HG03354 (cell line): ENCODE results near the gene TM9SF3.
"Not testable (repeated sequence)": the region's sequence is repeated elsewhere in the genome, so short reads cannot be mapped to it uniquely, and the experiment has no call there.

Experiments used
- ATAC-seq: cut with Tn5 transposase; IDR thresholded peaks from one replicate; pipeline ENCODE4 v1.9.1; 2021; ENCODE audit warnings: mild to moderate bottlenecking; ENCODE audit not compliant: unreplicated experiment, poor library complexity, severe bottlenecking

TM9SF3 gene

DNA sequence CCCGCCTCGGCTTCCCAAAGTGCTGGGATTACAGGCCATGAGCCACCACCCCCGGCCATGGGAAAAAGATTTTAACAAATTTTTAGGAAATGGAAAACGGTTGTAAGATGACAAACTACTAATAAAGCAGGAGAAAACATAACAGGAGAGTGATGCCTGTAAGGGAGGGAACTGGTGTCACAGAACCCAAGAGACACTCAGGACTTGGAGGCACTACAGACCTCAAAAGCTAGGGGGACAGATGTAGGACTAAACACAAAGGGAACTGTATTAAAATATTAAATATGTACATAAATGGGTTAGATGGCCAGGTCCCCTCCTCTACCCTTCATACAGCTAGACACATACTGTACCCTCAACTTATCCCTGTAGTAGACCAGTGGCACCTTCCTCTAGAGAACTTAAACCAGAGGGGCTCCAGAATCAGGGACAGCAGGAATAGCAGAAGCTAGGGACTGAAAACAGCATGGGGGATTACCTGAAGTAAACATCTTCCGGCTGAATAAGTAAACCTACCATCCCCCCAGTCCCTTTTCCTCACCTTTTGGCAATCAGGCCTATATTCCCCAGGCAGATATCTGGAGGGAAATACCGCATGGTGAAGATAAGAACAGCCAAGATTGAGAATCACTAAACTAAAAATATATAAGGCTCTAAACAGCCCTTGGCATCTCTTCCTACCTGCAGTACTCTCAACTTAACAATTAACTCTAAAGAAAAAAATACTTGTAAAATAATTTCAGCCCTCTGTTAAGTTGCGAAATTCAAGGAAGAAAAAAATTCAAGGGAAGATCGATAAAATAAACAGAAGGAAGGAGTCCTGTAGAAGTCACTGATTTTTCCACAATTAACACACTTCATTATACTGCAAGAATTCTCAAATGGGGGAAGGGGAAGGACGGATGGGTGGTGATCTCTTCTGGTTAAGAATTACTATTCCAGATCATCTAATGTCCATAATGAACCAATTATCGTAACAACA is 15.5 kb downstream of the TM9SF3 start:
- no peak for ATAC-seq

DNA sequence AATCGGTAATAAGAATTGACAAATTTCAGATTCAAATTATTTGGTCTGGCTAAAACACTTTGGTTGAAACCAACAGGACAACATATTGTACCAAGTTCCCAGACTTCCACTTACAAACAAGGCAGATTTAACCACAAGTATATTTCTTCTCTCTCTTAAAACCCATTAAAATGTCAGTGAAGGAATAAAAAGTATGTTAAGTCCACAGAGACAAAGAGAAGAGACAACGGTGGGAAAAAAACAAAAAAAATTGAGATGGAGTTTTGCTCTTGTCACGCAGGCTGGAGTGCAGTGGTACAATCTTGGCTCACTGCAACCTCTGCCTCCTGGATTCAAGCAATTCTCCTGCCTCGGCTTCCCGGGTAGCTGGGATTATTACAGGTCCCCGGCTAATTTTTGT is 16.3 kb downstream of the TM9SF3 start:
- no peak for ATAC-seq

DNA sequence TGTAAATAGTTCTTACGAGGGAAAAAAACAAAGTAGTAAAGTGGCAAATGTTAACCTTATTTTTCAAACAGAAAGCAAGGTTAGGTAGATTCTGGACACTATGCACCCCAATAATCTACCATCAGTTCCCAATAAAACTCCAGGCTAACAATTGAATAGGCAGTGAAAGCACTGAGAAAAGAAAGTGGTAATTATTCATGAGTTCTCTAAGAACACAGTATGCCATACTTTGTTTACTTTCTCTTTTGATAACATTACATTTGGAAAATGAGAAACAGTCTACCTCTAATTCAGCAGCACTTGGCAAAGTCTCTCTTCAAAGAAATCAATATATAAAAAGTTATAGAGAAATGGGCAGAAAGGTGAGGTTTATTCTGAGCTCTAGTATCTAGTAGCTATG is 18.4 kb downstream of the TM9SF3 start:
- no peak for ATAC-seq

DNA sequence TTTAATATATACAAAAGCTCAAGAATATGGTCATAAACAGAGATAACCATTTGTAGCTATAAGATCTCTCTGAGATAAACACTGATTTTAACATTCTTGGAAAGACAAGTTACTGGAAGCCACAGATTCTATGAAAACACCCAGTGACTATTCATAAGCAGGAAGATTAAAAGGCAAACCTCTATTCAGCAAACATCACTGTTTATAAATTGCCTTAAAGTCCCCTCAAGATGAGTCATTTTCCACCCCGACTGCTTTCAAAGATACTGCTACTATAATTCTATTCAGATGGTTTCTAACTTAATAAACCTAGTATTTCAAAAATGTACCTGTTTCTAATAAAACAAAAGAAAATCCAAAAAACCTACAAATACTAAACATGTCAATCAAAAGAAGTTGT is 21.0 kb downstream of the TM9SF3 start:
- ATAC-seq, result no peak

DNA sequence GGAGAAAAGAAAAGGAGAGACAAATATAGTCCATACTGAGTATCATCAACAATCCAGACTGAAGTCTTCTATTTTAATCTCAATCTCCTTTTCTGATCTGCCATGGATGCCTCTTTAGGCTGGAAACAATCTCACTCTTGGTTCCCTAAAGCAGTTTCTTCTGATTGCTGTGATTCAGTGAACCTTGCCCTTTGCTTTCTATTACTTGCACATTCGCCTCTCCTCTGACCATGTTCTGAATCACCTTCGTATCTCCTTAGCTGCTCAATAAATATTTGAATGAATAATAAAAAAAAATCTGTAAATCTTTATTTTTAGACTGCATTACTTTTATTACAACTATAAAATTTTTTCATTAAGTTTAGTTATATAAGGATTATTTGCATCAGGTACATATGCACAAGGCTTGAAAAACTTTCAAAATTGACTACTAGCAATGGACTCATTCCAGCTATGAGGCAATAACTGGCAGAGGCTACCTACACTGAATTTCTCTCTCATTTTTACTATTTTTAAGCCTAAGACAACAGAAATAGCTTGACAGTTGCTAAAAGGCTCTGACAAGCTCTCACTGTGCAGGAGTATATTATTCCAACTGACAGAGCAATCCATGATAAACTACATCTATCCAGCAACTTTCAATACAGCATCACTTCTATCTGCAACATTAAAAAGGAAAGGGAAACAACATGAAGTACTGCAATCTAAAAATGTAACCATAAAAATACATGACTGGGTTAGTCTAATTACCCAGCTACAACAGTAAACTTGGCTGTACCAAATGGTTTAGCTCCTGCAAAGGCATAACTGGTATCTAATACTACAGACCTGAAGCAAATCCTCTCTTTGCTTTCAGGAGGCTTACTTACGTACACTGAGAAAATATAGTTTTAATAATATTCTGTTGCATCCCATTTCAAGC is 25.6 kb downstream of the TM9SF3 start:
- no peak for ATAC-seq

DNA sequence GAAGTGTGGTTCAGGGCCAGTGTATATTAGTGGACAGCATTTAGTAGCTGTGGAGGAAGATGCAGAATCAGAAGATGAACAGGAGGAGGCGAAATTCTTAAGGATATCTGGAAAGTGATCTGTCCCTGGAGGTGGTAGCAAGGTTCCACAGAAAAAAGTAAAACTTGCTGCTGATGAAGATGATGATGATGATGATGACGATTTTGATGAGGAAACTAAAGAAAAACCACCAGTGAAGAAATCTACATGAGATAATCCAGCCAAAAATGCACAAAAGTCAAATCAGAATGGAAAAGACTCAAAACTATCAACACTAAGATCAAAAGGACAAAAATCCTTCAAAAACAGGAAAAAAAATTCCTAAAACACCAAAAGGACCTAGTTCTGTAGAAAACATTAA is 26.3 kb downstream of the TM9SF3 start:
- ATAC-seq, result no peak

DNA sequence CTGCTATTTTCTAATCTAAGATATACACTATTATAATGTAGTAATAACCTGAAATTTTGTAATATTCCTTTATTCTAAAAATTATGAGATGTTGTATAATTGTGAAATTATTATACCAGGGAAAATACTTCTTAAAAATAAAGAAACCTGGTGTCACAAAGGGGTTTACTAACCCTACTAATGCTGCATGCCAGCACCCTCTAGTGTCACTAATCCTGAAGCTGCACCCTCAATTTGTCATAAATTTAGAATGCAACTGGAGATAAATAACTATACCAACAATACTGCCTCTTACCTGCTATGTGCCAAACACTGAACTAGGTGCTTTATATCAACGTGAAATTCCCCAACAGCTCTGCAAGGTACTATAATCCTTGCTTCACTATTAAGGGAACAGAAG is 30.8 kb downstream of the TM9SF3 start:
- ATAC-seq, result no peak

DNA sequence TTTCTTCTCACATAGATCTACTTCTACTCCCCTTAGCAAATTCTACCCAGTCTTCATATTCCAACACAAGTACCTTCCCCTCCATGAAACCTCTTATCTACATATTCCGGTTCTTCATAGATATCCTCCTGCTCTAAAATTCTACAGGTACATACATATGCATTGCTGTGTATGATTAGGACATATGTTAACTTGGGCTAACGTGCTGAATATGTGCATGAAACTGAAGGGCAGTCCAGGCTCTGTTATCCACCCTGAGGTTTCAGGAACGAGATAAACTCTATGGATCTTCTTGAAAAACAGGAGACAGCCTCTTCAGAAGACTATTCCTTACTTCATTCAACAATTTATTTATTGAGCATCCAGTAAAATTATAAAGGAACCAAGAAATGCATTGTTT is 31.5 kb downstream of the TM9SF3 start:
- ATAC-seq, result no peak

DNA sequence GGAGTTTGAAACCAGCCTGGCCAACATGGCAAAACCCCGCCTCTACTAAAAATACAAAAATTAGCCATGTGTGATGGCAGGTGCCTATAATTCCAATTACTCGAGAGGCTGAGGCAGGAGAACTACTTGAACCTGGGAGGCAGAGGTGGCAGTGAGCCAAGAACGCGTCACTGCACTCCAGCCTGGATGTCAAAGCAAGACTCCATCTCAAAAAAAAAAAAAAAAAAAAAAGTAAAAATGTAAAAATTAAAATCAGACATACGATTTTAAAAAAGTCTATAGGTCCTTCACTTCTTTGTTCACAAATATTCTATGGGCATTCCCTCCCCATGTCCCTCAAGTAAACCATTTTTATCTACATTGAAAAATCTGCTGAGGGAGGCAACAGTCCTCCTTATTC is 38.2 kb downstream of the TM9SF3 start:
- ATAC-seq, result no peak

DNA sequence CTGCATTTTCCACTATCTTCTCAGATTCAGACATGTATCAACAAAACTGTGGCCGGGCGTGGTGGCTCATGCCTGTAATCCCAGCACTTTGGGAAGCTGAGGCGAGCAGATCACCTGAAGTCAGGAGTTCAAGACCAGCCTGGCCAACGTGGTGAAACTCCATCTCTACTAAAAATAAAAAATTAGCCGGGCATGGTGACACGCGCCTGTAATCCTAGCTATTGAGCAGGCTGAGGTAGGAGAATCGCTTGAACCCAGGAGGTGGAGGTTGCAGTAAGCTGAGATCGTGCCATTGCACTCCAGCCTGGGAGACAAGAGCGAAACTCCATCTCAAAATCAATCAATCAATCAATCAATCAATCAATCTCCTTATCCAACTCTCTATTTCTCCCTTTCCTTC is 41.3 kb downstream of the TM9SF3 start:
- ATAC-seq, result not testable (repeated sequence)

DNA sequence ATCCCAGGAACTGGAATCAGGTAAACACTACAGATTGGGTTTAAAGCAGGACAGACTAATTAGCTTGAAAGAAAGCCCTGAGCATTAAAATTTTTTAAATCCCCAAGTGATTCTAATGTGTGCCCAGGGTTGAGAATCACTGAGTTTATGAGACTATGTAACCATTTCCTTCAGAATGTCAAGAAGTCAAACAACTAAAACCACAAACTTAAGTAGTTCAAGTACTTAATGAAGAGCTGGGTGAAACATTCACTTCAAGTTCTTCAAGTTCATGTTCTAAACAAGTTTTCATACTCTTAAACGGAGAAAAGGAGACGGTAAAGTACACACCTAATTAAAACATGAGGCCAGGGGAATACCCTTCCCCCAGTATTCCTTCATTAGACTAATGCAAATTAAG is 44.9 kb downstream of the TM9SF3 start:
- no peak for ATAC-seq

DNA sequence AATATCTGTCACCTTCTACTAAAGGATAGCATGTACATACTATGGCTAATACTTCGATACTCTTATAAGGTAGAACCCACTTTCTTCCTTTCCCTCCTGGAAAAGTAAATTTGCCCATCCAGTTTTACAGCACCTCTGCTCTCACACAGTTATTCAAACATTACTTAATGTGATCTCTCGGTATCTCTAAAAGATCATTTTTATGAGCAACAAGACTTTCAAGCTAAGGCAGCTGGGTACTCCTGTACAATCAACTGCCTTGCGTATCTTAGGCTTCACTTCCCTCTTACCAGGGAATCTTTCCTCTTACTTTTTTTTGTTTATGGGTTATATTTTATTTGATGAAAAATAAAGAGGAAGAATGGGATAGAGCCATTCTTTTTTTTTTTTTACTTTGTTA is 46.6 kb downstream of the TM9SF3 start:
- ATAC-seq, result no peak

DNA sequence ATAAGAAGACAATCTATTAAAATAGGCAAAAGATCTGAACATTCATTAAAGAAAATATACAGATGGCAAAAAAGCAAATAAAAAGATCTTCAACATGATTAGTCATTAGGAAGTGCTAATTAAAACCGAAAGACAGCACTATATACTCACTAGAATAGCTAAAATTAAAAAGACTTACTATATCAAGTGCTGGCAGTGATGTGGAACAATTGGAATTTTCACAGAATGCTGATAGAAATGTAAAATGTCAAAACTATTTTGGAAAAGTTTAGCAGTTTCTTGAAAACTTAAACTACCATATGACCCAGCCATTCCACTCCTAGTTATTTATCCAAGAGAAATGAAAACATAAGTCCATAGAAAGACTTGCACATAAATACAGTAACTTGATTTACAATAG is 48.1 kb downstream of the TM9SF3 start:
- no peak for ATAC-seq

DNA sequence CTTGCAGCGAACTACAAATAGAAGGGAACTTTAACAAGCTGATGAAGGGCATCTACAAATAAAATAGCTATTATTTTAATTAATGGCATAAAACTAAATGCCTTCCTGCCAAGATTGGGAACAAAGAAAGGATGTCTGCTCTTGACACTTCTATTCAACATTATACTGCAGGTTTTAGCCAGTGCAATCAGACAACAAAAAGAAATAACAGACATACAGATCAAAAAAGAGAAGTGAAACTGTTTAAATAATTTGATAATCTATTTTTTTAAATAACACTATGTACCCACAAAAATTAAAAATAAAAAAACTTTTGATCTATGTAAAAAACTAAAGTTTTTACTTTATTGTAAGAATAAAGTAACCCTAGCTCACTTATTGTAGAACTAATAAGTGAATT is 50.7 kb downstream of the TM9SF3 start:
- no peak for ATAC-seq

DNA sequence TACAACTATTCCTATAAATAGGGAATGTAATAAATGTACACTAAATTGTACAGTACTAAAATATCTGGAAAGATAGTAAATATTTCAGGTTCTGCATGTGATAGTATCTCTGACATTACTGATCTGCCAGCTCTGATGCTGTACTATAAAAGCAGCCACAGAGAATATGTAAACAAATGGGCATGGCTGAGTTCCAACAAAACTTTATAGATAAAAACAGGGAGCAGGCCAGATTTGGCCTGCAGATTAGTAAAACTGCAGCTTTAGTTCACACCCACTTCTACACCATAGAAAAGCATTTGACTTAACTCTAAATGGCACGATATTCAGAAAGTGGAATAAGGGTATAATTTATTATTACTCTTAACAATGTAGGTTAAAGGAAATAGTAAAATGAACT is 54.3 kb downstream of the TM9SF3 start:
- ATAC-seq, result no peak

DNA sequence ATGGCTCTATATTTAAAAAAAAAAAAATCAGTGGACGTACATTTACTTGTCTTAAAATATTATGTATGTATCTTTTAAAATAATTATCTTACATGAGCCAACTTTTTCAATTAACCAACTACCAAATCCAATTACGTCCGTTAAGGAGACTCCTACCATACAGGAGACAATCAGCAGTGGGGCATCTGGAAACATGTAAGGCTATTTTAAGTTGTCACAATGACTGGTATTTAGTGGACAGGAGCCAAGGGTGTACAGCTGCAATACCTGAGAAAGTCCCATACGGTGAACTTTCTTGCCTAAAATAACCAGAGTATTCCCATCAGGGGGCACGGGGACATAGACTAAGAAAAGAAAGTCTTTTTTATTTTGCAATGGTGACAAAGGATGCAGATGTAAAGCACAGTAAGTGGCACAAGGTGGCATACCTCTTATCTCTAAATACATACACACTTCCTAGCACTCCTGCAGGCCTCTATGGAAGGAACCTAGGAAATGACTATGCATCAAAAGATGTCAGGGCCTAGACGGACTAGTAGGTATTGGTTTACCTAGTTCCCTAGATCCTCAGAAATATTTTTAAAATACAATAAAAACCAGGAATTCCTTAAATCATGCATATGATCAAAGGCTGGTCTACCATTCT is 57.1 kb downstream of the TM9SF3 start:
- no peak for ATAC-seq

DNA sequence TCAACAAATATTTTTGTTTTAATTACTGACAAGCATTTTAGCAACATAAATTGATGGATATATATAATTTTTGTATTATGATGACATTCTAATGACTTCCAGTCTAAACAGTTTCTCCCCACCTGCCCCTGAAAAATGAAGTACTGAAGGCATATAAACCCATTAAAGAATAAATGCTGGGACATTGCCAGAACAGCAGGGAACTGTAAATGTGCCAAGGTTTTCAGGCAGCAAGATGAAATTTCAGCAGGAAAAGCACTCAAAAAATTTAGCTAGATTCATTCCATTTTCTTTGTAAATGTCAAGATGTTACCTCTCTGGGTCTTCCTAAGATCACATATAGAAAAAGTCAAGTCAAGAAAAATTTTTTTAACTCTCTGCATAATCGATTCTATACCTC is 62.1 kb downstream of the TM9SF3 start:
- no peak for ATAC-seq

DNA sequence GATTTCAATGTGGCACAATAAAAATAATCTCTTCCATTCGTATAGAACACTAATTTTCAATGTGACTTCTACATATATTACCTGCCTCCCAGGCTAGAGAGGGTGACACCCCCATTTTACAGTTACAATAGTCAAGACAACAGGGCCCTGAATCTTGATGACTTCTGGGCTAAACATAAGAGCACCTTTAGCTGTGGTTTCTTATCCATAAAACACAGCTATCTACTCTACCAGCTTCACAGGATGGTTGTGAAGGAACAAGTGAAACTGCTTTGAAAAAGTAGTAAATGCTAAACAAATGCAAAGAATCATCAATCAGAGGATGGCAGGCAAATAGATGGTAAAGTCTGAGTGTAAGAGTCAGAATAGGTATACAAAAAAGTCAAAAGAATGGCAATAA is 69.5 kb downstream of the TM9SF3 start:
- no peak for ATAC-seq

DNA sequence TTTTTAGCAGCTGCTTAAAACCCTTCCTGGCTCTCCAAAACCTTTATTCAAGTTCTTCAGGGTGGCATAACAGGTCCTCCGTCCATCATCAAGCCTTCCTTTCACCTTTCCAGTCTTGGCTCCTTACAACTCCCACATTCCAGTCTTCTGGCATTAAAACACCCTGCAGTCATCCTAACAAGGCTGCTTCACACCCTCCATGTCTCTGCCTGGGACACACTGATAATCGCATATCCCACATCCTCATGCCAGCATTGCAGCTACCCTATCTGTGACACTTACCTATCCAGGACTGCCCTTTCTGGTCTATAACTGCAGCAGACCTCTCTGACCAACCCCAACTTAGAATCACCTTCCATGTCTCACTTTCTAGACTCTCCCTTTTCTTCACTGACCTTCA is 70.5 kb downstream of the TM9SF3 start:
- no peak for ATAC-seq
